ENCODE results near the gene UBE2J2.

UBE2J2 gene

GRCh38 chr1:1223891-1224290 lies 49.8 kb downstream of the UBE2J2 start:
- DNase-seq: no peak

GRCh38 chr1:1223321-1223720 lies 50.3 kb downstream of the UBE2J2 start:
- DNase-seq: no peak

GRCh38 chr1:1222575-1223225 lies 51.0 kb downstream of the UBE2J2 start:
- no peak for DNase-seq

GRCh38 chr1:1221887-1222574 lies 51.6 kb downstream of the UBE2J2 start:
- DNase-seq: no peak

- DNase-seq: no peak
Observed at GRCh38 chr1:1220197-1220596, 53.5 kb downstream of the UBE2J2 start.

GRCh38 chr1:1219341-1219740 lies 54.3 kb downstream of the UBE2J2 start:
- no peak for DNase-seq

- DNase-seq: no peak
Observed at GRCh38 chr1:1218524-1219200, 55.0 kb downstream of the UBE2J2 start.

- DNase-seq: no peak
Observed at GRCh38 chr1:1217621-1218523, 55.8 kb downstream of the UBE2J2 start.

- no peak for DNase-seq
Observed at GRCh38 chr1:1216770-1217620, 56.7 kb downstream of the UBE2J2 start.

GRCh38 chr1:1215881-1216605 lies 57.6 kb downstream of the UBE2J2 start:
- DNase-seq: no peak

- DNase-seq: no peak
Observed at GRCh38 chr1:1215080-1215676, 58.5 kb downstream of the UBE2J2 start.

GRCh38 chr1:1213345-1214265 lies 60.0 kb downstream of the UBE2J2 start, which contains the start of gene TNFRSF4:
Gene TNFRSF4, minus strand, starts transcription at chr1:1214153. Its CDS starts 26 bp downstream, at chr1:1214127.
- no peak for DNase-seq

- no peak for DNase-seq
Observed at GRCh38 chr1:1212780-1213344, 60.8 kb downstream of the UBE2J2 start.

- no peak for DNase-seq
Observed at GRCh38 chr1:1211541-1212441, 61.9 kb downstream of the UBE2J2 start.

- DNase-seq: no peak
Observed at GRCh38 chr1:1210726-1211540, 62.7 kb downstream of the UBE2J2 start.

- no peak for DNase-seq
Observed at GRCh38 chr1:1208713-1209433, 64.8 kb downstream of the UBE2J2 start.

GRCh38 chr1:1207571-1207892 lies 66.1 kb downstream of the UBE2J2 start:
- no peak for DNase-seq

All from NCI-H2081 treated with DMSO at 0.1 percent for 48 hours (cell line).